GM19240 (cell line): ENCODE measurements around the gene LSM14B.
"Not testable (repeated sequence)": the region's sequence is repeated elsewhere in the genome, so short reads cannot be mapped to it uniquely, and the experiment has no call there.

ENCODE experiments used
- DNase-seq: peaks from one replicate; pipeline ENCODE4 v3.0.0; 2011; ENCODE audit warnings: low spot score; ENCODE audit not compliant: insufficient read length

Gene LSM14B

DNA sequence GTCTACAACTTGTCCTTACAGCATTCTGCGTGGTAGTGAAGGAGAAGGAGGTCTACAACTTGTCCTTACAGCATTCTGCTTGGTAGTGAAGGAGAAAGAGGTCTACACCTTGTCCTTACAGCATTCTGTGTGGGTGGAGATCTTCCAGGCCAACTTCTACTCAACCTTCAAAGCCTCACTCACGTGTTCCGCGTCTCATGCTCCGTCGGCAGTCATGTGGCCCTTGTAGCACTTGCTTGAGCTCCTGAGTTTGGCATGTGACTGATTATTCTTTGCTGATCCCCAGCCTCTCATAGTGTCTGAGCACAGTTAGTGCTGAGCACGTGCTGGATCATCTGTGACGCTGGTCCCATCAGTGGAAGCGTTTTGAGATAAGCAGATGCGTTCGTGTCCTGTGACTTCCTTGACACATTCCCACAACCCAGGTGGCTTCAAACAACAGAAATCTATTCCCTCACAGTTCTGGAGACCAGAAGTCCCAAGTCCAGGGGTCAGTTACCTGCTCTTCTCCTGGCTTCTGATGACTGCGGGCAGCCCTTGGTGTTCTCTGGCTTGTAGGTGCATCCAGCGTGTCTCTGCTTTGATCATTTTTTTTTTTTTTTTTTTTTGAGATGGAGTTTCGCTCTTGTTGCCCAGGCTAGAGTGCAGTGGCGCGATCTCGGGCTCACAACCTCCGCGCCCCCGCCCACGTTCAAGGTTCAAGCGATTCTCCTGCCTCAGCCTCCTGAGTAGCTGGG is 23.9 kb downstream of the LSM14B start:
- no peak for DNase-seq

DNA sequence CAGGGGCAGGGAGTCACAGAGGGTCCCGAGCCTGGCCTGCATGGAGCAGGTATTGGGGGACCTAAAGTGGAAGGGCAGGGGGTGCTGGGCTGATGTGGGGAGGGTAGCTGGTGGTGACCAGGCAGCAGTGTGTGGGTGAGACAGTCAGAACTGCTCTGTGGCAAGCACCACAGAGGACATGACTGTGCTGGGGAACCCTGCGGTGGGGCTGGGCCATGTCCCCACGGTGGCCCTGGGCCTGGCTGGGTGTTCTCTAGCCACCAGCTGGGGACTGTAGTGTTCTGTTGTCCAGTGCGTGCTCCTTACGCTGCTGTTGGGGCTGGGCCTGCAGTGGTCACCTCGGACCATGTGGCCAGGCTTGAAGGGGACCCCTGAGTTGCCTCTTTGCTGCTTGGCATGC is 24.9 kb downstream of the LSM14B start:
- DNase-seq: no peak

DNA sequence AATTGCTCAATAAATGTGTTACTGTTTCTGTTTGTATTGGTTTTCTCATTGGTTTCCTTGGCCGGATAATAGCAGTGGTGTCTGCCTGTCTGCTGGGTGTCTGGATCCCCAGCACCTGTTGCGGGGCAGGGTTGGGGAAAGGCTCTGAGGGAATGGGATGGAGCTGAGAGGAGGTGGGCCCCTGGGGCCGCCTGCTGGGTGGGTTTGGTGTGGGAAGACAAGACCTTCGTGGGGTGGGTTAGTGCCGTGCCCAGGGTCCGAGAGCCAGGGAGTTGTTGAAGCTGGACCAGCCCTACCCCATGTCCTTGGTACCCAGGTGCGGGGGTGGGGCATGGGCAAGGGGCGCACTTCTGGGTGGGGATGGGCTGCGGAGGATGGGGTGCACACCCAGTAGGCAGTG is 25.3 kb downstream of the LSM14B start:
- no peak for DNase-seq

DNA sequence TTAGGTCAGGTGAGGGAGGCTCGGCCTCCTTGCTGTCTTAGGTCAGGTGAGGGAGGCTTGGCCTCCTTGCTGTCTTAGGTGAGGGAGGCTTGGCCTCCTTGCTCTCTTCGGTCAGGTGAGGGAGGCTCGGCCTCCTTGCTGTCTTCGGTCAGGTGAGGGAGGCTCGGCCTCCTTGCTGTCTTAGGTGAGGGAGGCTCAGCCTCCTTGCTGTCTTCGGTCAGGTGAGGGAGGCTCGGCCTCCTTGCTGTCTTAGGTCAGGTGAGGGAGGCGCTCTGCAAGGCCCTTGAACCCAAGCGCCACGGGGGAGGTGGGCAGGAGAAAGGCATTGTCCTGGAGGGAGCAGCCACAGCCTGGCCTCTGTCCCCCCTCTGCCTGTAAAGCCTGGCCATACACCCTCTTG is 26.1 kb downstream of the LSM14B start:
- not testable (repeated sequence) for DNase-seq

DNA sequence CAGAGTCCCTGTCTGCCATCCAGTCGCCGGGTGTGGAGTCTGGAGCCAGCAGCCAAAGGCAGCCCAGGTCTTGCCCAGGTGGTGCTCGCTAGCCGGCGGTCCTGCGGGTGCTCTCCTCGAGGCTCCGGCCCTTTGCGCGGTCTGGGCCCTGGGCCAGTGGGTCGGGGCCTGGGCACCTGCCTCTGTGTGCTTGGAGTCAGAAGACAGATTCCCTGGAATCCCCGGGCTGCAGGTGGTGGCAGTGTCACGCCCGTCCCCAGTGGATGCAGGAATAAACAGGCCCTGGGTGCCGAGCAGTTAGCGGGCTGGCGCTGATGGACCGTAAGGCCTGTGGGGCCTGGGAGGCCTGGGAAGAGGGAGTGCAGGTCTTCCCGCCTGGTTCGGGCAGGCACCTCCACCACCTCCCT is 26.6 kb downstream of the LSM14B start:
- no peak for DNase-seq

DNA sequence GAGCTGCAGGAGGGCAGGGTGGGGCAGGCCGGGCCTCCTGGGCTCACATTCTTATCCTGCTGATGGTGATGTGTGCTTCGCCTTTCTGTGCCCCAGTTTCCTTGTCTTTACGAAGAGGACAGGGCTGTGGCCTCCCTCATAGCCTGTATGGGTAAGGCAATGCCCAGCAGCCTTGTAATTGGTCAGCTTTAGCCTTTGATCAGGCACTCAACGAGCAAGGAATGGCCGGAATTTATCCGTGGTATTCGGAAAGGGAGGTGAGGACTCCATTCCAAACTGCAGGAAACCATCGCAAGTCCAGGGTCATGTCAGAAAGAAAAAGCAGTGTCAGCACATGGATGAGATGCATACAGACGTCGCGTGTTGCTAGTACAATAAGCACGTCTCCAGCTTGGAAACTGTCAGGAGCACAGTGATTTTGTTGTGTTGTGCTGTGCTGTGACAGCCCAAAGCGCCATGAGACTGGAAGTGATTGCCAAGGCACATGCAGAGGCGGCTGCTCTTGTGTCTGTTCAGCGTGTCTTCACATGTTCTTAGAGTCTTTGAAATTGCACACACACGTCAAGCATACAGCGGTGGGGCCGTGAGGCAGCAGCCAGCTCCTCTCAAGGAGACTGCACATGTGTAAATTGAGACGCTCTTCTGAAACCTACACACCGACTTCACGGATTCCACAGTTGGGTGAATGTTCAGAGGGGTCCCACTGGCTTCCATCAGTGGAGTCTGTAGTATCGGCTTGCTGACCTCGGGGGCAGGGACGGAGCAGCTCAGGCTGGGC is 27.4 kb downstream of the LSM14B start:
- DNase-seq: no peak

DNA sequence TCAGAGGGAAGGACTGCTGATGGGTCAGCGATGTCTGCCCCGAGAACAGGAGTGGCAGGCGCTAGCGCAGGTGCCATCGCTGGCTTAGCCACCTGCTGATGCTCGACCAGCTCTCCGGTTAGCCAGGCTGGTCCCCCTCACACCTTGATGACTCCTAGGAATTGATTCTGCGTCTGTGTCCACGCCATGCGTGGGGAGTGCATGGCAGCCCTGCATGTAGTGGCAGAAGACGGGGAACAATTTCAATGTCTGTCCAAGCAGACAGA is 28.0 kb downstream of the LSM14B start:
- no peak for DNase-seq

DNA sequence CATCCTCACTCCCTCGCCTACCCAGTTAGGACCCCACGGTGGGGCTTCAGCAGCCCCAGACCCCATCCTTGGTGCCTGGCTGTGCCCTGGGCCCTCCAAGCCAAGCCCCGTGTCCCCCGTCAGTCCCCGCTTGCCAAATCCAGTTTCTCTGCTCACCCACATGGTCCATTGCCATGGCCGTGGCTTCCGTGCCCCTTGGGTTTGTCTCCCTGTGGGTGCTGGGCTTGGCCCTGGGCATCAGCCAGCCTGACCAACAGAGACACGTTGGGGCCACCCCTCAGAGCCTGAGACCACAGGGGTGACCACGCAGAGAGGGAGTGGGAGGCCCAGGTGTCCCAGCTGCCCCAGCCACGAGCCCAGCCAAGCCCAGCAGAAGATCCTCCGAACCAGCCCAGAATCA is 28.9 kb downstream of the LSM14B start:
- no peak for DNase-seq

DNA sequence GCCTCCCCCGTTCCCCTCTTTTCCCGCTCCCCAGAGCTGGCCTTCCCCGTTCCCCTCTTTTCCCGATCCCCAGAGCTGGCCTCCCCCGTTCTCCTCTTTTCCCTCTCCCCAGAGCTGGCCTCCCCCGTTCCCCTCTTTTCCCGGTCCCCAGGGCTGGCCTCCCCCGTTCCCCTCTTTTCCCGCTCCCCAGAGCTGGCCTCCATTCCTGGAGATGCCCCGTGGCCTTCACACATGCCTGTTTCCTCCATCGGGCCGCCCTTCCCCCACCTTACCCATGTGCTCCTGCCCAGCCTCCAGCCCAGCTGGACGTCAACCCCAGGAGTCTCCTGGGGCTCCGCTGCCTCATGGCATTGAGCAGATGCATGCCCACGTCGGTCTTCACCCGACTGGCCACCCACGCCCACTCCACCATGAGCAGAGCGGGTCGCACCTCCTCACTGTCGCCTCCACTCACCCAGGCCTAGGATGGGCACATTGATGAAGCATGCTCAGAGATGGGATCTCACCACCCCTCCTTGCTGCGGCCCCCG is 29.6 kb downstream of the LSM14B start:
- no peak for DNase-seq

DNA sequence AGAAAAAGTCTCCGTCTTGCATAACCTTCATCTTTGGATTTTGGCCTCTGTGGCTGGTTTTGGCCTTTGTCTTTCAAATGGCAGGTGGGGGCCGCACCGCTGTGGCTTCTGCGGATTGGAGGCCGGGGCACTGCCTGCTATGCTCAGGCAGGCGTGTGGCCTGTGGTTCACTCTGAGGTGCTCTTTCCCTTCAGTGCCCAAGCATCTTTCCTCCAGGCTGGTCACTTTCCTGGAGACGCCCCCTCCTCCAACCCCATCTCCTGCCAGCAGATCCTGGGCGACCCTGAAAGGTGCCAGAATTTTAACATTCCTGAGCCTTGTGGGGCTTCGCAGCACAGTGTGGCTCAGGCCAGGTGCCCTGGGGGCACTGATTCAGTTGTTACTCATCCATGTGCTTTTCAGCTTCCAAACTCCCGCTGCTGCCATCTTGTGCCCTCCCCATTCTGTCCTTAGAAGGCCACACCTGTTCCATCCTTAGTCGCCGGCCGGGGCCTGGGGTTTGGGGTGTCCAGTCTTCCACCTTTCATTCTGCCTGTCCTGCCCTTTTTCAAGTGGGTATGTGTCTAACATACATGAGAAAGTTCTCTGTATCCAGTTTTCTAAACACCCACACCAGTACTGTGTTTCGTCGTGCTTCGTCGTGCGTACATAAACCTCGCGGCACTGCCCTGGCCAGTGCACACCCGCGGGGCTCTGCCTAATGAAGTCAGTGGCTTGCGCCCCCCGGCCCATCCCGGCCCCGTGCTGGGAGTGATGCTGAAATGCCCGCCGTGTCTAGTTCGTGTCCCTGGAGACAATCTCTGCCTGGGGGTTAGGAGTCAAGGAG is 33.4 kb downstream of the LSM14B start:
- DNase-seq: no peak

DNA sequence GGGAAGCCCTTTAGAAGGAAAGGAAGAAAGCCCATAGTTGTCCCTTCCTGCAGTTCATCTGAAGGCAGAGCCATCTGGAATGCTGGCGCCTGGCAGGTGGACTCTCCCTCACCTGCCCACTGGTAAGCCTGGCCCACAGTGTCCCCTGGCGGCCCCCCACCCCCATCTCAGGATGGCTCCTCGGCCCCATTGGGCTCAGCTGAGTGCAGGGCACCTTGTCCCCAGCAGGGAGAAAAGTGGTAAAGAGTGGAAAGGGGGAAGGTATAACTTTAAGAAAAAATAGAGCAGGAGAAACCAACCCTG is 33.9 kb downstream of the LSM14B start:
- DNase-seq: no peak

DNA sequence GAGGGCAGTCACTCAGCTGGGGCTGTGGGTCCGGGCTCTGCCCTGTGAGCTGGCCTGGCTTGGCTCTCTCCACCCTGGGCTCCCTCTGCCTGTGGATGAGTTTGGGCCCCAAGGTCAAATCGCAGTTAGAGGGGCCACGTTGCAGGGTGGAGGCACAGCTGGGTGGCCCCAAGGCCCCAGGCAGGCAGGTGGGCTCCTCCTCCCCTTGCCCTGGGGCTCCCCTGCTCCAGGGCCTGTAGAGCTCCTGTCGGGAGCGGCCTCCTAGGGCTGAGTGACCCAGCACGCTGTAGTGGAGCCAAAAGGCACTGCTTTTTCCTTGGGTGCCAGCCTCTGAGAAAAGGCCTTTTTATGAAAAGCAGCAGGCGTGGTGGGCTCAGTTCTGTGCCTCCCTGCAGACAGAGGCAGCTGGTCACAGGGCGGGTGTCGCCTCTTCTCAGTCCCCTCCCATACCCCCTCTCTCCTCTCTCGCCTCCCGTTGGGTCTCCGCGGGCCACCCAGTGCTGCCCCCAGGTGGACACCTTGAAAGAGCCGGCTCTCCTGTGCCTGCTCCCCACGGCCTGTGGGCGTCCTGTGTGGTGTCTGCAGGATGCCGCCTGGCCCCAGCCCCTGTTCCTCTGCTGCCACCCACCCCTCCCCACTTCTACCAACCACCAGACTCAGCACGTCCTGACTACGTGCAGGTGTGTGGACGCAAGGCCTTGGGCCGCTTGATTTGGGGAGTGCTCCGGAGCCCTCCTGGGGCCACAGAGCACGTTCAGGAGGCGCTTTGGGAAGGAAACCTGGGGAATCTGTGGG is 34.5 kb downstream of the LSM14B start:
- DNase-seq: peak; percentile 79

DNA sequence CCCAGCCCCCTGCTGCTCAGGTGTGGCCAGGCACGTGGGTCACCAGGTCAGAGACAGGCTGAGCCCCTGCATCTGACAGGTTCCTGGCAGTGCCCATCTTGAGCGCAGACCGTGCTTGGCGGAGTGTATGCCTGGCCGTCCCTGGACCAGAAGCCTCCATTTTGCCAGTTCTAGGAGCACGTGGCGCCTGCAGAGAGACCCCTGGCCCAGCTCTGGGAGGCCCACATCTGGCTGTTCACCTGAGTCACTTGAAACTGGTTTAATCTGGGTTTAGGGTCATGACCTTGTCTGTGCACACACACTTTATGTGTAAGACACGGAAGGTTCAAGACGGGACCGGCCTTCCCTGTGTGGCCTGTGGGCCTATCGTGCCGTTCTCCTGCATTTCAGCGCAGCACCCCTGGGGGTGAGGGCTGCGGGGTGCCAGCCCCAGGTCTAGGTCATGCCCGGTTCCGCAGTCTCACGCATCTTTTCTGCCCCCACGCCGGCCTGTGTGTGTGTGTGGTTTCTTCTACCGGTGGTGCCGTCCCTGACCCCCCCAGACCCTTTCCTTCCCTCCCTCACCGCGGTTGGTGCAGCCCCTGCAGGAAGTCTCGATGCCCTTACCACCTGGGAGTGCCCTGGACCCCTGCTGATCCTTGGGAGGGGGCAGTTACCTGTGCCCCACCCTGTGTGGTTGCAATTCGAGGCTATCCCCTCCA is 35.3 kb downstream of the LSM14B start:
- no peak for DNase-seq

DNA sequence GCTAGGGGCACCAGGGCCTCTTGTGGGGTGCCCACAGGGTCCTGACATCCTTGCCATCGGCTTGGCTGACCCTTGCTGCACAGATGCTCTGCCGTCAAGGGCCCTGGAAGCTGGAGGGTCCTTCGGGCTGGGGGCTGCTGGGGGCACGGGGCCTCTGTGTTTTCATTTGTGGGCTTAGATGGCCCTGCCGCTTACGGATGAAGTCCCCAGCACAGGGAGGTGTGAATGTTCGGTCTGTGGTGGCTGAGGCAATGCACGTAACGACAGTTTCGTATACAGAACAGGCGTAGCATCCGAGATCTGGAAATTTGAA is 35.8 kb downstream of the LSM14B start:
- DNase-seq: no peak

DNA sequence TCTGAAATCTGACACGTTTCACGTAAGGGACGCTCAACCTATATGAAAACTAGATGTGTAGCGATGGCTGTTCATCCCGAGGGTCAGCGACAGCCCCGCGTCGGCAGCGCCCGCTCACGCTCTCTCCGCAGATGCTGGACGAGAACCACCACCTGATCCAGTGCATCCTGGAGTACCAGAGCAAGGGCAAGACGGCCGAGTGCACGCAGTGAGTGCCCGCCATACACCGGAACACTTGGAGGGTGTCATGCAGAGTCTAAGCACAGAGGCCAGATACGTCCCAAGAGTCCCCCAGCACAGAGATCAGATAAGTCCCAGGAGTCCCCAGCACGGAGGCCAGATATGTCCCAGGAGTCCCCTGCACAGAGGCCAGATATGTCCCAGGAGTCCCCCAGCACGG is 36.3 kb downstream of the LSM14B start:
- DNase-seq: no peak

DNA sequence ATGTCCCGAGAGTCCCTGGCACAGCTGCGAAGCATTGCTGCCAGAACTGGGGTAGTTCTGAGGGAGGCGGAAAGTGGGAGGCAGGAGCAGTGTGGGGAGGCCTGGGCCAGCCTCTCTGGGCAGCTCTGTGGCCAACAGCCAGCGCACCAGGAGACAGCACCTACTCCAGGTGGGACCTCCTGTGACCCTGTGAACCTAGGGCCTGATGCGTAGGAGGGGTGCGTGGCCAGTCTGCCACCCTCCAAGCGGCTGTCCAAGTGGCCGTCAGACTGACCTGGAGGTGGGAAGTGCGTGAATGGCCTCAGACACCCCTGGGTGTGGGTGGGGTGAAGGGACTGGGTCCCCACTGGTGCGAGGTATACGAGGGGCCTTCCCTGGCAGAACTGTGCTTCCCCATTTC is 36.8 kb downstream of the LSM14B start:
- DNase-seq: no peak

DNA sequence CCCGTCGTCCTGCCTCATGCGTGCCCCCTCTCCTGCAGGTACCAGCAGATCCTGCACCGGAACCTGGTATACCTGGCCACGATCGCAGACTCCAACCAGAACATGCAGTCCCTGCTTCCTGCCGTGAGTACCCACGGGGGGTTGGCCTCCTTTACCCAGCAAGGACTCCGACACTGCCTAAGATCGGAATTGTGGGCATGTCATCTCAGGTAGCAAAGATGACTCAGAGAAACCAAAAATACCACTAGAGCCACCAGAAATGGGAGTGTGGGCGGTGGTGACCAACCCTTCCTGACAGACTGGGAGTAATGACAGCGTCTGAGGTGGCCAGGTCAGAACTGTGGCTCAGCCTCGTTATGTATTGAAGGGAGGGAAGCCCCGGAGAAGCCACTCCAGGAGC is 37.6 kb downstream of the LSM14B start:
- DNase-seq: no peak

DNA sequence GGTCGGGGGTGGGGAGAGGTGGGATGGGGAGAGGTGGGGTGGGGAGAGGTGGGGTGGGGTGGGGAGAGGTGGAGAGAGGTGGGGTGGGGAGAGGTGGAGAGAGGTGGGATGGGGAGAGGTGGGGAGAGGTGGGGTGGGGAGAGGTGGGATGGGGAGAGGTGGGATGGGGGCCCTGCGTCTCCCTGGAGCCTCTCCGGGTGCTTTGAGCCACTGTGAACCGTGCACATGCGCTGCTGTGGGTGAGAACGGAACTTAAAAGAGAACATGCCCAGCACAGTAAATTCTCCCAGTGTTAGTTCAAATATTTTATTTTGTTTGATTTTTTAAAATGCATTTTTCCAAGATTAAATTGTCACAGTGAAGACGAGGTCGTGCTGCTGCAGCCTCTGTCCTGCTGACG is 38.0 kb downstream of the LSM14B start:
- no peak for DNase-seq

DNA sequence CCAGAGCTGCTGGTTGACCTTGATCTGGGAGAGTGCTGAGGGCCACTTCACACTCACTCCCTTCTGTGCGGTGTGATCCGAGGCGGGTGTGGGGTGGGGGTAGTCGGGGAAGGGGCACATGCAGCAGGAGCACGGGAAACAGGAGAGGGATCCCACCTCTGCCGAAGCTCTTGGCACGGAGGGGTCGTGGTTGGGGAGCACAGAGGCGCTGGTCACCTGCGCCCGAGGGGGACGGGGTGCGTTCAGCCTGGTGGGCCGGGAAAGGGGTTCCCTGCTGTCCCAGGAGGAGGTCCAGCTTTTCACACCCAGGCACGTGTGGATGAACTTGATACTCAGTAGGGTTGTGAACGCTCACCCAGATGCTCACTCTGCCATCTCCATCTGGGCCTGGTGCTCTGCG is 38.6 kb downstream of the LSM14B start:
- no peak for DNase-seq

DNA sequence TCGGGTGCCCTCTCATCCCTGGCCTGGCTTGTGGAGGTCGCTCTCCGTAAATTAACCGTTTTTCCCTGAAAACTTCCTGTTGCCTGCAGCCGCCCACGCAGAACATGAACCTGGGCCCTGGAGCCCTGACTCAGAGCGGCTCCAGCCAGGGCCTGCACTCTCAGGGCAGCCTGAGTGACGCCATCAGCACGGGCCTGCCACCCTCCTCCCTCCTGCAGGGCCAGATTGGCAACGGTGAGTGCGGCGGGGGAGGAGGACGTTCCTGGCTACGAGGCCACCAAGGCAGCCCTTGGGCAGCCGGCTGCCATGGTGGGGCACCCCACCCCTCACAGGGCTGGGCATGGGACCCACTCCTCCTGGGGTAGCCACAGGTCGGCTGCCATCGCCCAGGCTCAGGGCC is 39.1 kb downstream of the LSM14B start:
- DNase-seq: no peak
